ENCODE measurements around the gene POU1F1.
"Not testable (repeated sequence)": the region's sequence is repeated elsewhere in the genome, so short reads cannot be mapped to it uniquely, and the experiment has no call there.

POU1F1 gene, protein sequence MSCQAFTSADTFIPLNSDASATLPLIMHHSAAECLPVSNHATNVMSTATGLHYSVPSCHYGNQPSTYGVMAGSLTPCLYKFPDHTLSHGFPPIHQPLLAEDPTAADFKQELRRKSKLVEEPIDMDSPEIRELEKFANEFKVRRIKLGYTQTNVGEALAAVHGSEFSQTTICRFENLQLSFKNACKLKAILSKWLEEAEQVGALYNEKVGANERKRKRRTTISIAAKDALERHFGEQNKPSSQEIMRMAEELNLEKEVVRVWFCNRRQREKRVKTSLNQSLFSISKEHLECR

DNA sequence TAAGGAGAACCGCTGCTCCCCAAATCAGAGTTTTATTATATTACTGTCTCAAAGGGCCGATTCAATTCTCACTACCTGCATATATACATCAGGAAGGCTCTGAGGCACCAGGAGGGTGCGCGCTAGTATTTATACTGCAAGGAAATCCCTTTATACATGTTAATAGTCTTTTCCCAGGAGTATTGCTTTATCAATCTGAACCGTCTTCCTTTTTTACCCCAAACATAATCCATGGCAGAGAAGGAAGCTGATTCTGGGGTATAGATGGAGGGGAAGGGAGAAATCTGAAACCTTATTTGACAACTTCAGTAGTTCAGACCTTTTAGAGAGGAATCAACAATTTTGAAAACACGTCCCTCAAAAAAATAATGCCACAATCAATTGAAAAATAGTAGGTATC lies at the start of gene POU1F1:
TSS of gene POU1F1 (minus strand) at position 101 of the 400 bp plus-strand sequence. CDS start 122 bp downstream, outside the sequence.
- DNase-seq (ENCODE audit: low spot score): no peak

DNA sequence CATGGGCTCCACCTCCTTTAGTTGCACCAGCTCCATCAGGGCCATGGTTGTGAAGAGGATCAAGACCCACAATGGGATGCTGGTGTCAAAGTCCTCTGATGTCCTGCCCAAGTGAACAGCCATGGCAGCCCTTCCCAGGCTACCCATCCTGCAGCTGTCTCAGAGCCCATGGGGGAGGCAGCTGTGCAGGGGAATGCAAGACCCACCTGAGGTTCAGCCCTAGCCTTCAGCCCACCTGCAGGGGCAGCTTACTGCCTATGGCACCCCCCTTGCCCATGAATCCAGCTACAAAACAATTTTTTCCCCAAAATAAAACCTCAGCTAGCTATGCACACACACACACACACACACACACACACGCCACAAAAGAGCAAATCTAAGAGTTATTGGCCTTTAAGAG lies 48.2 kb upstream of the POU1F1 start:
- DNase-seq (ENCODE audit: low spot score): no peak

DNA sequence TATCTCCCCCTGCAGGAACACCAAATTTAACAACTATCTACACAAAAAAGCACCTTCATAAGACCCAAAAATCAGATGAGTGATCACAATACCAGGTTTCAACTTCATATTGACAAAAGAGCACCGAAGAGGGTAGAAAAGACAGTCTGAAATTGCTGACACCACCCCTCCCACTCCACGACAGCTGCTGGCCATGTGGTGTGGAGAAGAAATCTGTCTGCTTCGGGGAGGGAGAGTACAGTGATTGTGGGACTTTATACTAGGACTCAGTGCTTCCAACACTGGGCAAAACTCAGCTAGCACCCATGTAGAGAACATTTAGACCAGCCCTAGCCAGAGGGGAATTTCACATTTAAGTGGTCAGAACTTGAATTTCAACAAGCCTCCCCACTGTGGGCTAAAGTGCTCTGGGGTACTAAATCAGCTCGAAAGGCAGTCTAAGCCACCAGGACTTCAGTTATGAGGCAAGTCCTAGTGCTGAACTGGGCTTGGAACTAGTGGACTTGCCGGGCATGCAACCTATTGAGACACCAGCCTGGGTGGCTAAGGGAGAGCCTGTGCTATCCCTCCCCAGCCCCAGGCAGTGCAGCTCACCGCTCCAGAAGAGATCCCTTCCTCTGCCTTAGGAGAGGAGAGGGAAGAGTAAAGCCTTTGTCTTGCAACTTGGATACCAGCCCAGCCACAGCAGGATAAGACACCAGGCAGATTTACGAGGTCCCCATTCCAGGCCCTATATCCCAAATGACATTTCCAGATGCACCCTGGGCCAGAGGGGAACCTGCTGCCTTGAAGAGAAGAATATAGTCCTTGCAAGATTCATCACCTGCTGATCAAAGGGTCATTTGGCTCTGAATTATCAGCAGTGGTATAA lies 44.6 kb upstream of the POU1F1 start:
- DNase-seq (ENCODE audit: low spot score): no peak

DNA sequence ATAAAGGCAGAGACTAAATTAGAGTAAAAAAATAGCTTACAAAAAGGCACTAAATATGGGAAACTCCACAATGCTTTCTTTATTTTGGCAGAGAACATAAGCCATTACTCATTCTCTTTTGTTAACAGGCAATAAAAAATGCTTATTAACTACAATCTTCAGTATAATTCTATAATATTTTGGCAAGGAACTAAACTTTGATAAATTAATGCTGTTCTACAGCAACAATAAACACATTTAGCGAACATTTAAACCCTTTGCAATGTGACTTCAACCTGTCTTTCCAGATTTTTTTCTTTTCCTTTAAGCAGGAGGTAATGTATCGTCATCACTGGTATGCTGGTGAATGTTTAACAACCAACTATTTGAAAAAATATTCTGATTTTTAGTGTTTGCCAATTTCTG lies 42.2 kb upstream of the POU1F1 start:
- no peak for DNase-seq (ENCODE audit: low spot score)

DNA sequence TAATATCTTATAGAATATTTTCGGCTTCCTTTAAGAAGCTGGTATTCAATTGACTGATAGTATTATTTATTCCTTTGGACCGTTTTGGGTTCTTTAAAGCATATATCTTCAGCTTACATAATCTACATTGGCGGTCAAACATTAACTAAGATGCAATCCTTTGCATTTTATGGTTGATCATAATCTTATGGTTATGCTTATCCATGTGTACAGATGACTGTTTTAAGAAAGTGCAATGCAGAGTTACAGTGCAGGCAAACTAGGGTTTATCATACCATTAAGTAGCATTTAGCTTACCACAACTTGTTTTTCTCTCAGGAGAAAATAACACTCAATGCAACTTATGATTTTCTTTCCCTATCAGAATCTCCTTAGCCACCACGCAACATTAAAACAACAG lies 41.4 kb upstream of the POU1F1 start:
- DNase-seq (ENCODE audit: low spot score): no peak

DNA sequence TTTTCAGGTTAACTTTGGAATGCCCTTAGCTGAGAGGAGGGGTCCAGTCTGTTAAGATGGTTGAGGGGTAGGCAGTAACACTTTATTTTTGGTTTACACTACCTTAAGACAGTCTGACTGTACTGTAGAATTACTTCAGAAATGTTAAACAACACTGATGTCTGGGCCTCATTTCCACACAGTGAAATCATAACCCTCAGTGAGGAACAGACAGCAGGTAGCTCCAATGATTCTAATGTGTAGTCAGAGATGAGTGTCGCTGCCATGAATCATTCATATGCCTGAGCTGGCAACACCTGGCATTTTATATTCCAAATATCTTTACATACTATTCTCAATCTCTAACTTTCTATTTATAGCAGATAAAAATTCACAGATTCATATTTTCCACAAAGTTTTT lies 37.3 kb upstream of the POU1F1 start:
- no peak for DNase-seq (ENCODE audit: low spot score)

DNA sequence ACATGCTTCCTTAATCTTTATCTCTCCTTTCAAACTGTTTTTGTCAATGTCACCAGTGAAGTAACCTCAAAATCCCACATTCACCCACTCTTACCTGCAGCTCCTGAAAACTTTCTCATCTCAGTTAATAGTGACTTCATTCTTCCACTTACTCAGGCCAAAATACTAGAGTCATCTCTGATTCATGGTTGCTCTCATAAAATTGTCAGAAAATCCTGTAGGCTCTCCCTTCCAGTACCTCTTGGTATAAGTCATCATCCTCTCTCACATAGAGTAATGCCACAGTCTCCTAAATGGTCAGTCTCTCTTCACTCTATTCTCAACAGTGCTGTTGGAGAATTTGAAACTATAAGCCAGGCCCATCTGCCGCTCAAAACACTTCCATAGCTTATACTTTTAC lies 34.9 kb upstream of the POU1F1 start:
- DNase-seq (ENCODE audit: low spot score): no peak

DNA sequence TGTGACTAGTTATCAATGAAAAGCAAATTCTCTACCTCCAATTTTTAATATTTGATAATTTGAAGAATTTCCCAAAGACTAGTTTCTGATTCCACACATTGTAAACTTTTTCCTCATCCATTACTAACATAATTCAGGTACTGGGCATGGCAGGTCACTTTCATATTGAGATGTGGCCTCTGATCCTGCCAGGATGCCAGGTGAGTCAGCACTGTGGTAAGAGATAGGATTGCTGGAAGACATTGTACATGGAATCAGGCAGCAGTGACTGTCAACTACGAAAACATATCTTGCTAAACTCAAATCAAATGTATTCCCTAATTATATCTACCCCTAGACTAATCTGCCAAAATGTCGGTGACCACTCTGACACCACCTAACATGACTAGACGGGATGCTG lies 33.2 kb upstream of the POU1F1 start:
- DNase-seq (ENCODE audit: low spot score): no peak

DNA sequence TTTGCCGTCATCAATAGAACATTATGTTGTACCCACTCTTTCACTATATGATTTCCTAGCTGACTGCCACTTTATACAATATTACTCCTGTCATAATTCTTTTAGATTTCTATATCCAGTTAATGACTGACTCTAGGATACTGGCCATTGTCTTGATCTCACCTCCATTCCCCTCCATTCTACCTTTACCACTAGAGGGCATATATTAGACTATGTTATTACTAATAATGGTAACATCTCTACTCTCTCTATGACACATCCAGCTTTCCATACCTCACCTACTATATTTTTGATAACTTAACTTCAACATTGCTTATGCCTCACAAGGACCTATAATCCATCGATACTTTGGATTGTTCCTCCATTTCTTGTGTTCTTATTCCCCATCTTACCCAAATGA lies 31.4 kb upstream of the POU1F1 start:
- DNase-seq (ENCODE audit: low spot score): no peak

DNA sequence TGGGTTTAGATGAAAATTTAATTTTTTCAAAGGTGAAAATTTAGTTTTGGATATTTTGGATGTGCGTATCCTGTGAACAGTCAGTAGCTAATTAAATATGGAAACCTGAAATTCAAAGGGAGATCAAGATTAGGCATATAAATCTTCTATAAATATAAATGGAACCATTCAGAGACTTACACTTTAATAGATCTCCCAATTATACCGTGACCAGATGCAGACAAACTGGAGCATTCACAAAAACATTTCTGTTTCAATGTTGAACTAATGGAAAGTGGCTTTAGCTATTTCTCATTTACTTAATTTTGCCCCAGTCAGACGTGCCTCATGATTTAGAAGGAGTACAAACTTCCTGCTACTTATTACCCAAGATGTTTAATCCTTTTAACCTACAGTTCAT lies 29.1 kb upstream of the POU1F1 start:
- no peak for DNase-seq (ENCODE audit: low spot score)

DNA sequence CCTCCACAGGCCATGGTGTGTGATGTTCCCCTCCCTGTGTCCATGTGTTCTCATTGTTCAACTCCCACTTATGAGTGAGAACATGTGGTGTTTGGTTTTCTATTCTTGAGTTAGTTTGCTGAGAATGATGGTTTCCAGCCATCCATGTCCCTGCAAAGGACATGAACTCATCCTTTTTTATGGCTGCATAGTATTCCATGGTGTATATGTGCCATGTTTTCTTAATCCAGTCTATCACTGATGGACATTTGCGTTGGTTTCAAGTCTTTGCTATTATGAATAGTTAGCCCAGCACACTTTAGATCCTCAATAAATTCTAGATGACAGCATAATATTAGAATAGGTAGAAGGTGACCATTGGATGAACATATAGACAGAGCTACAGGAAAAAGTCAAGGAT lies 28.6 kb upstream of the POU1F1 start:
- DNase-seq (ENCODE audit: low spot score): not testable (repeated sequence)

DNA sequence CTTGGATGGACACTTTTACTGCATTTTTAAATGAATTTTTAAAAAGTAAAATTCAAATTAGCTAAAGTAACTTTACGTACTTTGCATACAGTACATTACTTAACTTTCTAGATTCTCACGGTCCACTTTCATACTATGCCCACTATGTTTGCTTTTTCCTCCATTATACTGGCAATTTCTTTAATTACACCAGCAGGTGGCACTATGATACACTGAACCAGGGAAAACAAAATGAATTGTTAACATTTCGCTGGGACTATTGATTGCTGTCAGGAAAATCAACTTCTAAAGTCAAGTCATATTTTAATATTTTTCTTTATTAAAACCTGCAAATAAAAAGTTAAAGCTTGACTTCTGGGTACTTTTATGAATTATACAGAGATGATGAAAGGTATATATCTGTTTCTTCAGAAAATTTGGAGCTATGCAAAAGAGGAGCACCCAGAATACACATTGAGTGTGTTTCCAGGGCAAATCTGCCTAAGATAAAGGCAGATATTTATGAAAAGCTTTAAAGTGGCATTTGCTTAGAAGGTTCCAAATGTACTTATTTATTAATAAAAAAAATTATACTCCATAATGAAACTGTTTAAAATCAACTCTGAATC lies 21.8 kb upstream of the POU1F1 start:
- peak; percentile 41 for DNase-seq (ENCODE audit: low spot score)

DNA sequence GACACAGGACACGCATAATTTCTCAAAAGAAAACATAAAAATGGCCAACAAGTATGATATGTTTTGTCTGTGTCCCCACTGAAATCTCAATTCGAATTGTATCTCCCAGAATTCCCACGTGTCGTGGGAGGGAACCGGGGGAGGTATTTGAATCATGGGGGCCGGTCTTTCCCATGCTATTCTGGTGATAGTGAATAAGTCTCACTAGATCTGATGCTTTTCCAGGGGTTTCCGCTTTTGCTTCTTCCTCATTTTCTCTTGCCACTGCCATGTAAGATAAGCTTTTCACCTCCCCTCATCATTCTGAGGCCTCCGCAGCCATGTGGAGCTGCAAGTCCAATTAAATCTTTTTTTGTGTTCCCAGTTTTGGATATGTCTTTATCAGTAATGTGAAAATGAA lies 12.1 kb upstream of the POU1F1 start:
- no peak for DNase-seq (ENCODE audit: low spot score)

DNA sequence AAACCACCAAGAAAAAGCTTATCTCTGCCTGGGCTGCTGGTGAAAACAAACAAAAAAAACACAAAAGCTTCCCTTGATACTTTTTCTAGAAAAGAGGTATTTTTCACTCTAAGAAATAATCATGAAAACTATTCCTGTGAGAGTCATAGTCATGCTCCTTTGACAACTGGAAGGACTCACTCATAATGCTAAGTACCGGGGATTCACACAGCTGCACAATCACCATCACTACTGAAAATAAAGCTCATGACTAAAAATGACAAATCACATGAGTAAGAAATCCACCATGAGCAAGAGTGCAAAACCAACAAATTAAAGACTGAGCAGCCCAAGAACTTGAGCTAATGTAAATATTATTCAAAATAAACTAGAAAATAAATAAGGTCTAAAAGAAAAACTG lies 10.6 kb upstream of the POU1F1 start:
- no peak for DNase-seq (ENCODE audit: low spot score)

DNA sequence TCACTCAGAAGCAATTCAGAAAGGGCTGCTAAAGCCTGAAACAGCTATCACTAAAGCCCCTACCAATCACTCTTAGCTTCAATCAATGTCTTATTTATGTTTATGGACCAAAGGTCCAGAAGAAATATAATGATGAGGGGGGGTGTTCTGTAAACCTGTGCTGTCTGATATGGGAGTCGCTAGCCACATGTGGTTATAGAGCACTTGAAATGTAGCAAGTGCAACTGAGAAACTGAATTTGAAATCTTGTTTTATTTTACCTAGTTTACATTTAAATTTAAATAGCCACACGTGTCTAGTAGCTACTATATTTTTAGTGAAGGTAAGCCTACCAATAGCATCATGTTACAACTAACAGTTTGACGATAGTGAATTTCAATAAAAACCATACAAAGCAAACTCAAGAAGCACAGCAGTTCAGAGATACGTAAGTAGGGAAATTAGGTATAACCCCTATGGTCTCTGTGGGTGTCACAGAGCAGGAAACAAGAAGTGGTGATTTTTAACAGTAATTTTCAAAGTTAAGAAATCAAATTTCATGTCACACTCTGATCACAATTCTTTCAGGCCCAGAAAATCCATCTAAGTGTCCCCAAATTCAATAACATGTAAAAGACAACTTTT lies 3.6 kb downstream of the POU1F1 start:
- no peak for DNase-seq (ENCODE audit: low spot score)

DNA sequence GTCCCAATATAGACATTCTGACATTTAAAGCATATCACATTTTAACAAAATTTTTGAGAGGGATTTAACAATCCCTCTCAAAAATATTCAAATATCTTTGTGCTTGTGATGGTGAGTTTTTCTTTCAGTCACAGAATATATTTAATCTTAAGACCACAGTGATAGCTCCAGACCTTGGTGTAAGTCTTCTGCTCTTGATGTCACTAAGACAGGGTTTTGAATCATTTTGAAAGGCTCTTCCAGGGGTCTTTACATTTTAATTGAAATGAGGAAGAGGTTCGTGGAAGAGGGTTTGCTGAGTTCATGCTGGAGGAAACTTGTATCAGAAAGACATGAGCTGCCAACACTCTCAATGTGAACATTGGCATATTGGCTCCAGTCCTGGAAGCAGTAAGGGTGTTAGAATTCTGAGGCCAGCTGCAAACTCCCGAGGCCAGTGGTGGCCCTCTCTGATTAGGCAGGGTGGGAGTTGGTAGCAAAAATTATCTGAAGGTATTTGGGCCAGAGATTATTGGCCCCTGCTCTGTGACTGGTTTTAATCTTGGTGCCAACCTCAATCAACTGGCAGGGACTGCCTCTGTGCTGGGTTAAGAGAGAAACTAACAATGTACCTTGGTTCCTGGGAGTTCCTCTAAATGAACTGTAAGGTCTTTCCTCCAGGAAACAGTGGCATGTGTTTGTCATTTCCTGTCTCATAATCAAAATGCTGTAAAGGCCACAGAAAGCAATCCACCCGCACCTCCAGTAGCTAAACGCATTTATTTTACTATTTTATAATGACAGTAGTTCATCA lies 5.3 kb downstream of the POU1F1 start:
- DNase-seq (ENCODE audit: low spot score): no peak

DNA sequence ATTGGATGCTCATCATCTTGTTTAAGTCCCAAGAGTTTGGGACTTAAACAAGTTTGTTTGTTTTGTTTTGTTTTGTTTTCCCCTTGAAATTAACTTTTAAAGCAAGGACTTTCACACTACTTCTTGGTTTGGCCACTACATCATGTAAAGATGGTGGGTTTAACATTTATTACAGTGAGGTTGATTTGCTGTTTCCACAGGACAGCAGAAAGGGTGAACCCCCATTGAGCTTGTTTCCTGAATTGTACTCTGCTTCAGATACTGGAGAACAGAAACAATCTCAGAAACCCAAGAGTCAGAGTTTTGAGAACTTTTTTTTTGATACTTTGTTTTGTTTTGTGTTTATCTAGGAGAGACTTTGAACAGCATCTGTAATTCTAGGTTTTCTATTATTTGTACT lies 6.7 kb downstream of the POU1F1 start:
- DNase-seq (ENCODE audit: low spot score): no peak

DNA sequence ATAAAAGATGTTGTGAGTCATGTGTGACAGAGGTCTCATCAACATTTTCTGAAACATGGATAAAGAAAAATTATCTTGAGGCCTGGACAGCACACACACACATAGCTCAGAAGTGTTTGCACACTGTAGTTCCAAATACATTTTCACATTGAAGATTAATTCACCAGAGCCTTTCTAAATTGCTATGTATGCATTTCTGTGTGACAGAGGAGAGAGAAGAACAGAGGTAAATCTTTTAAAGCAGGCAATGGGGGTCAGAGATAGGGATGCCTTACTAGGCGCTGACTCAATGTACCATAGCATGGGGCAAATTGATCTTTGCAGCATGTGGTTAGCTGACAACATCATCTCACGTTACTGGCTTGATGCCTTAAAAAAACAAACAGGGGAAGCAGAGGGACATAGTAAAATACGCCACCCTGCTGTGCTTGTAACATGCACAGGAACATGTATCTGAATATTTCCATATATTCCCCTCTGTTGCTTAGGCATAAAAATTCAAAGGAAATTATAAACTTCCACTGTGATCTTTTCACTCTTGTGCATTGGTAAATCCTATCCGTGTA lies 7.7 kb downstream of the POU1F1 start:
- DNase-seq (ENCODE audit: low spot score): no peak

DNA sequence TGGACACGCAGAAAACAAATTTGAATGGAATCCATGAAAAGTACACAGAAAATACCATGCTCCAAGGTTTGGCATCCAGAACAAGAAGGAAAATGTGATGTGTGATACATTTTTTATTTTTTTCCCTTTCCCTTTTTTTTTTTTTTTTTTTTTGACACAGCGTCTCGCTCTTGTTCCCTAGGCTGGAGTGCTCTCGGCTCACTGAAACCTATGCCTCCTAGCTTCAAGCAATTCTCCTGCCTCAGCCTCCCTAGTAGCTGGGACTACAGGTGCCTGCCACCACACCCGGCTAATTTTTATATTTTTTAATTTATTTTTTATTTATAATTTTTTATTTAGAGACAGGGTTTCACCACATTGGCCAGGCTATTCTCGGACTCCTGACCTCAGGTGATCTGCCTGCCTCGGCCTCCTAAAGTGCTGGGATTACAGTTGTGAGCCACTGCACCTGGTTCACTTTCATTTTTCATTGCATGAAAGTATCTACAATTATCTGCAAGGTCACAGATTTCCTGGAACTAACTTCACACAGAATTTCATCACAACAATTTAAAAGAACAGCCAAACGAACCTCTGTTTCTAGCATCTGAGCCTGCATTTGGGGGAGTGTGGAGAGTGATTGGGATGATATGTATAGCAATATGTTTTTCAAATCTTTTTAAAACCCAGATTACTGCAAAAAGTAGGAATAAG lies 8.3 kb downstream of the POU1F1 start:
- DNase-seq (ENCODE audit: low spot score): no peak

DNA sequence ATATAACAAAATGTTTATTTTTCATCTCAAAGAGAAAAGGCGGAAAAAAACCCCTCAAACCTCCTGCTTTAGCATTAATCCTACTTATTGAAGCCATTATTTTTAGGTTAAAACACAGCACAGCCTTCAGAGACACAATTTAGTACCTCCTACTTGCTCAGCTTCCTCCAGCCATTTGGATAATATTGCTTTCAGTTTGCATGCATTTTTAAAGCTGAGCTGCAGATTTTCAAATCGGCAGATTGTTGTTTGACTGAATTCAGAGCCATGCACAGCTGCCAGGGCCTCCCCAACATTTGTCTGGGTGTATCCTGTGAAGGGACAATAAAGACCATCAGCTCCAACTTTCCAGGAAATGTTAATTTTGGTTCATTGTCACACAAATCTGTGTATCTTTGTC lies 14.5 kb downstream of the POU1F1 start:
- DNase-seq (ENCODE audit: low spot score): no peak

DNA sequence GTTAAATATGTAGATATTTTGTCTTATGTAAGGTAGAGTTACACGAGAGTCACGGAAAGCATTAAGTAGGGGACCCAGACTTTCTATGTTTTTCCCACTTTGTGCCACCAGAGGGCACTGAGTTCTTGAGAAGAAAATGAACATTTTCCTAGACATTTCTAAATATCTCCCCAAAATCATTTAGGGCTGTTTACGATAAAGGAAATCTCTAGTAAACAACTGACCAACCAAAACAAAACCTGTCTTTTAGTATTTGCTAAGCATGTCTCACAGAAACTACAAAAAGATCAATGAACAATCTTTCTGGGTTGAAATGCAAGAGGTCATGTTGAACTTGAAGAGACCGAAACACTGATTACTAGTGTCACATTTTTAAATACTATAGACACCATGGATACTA lies 16.1 kb downstream of the POU1F1 start:
- DNase-seq (ENCODE audit: low spot score): peak; percentile 43
